Neural progenitor cell (in vitro differentiated cells): ENCODE results near the gene POFUT2.

Source experiments
- EZH2 ChIP-seq: fragments of 200-600 bp; sonication (generic); IDR thresholded peaks from 2 replicates; pipeline ENCODE4 v1.6.1; 2017; ENCODE audit warnings: antibody characterized with exemption, mild to moderate bottlenecking, moderate library complexity
- TF ChIP-seq, protein P1 (sequence below): fragments of 200-600 bp; sonication (generic); IDR thresholded peaks from 2 replicates; pipeline ENCODE4 v1.5.1; 2017; ENCODE audit warnings: antibody characterized with exemption, mild to moderate bottlenecking

DNA sequence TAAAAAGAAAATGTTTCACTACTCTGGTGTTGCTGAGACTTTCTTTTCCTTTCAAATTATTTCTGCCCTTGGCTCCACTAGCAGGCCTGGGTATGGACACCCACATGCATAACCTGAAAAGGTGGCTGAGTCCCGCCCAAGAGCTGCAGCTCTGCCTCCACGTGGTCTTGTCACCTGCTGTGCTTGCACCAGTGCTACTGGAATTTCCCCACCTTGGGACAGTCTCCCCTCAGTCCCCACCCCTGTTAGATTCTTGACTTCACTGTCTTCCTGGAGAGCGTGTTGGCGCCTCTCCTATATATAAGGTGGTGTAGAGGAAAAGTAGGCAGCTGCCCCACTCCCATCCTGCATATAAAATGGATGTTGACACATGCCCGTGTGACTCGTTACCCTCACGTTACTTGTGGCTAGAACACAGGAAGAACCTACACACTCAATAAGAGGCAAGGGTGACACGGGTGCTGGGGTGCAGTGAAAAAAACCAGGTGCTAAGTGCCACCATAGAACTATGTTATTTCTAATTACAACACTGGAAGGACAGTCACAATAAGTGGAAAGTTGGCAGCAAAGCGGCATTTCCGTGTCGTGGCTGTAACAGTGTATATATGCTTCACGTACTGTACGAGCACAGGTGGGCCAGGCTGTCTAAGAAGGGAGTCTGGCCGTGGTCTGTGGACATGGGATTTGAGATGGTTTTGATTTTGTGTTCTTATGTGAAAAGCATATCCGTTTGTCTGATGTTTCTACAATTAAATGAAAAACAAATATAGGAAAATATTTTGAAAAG is 61.0 kb downstream of the POFUT2 start:
- TF ChIP-seq, protein P1, sequence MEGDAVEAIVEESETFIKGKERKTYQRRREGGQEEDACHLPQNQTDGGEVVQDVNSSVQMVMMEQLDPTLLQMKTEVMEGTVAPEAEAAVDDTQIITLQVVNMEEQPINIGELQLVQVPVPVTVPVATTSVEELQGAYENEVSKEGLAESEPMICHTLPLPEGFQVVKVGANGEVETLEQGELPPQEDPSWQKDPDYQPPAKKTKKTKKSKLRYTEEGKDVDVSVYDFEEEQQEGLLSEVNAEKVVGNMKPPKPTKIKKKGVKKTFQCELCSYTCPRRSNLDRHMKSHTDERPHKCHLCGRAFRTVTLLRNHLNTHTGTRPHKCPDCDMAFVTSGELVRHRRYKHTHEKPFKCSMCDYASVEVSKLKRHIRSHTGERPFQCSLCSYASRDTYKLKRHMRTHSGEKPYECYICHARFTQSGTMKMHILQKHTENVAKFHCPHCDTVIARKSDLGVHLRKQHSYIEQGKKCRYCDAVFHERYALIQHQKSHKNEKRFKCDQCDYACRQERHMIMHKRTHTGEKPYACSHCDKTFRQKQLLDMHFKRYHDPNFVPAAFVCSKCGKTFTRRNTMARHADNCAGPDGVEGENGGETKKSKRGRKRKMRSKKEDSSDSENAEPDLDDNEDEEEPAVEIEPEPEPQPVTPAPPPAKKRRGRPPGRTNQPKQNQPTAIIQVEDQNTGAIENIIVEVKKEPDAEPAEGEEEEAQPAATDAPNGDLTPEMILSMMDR = no peak
- no peak for TF ChIP-seq EZH2
